ENCODE data around the gene CTDSPL.

GRCh38 chr3:37990527-37990926, 128.8 kb downstream of the CTDSPL start, which contains the start of gene VILL:
- TF ChIP-seq CTCF (IDR thresholded peaks at IDR 0.05; ENCODE audit: control extremely low read depth in 1 of 3, insufficient read depth in 1 of 3, low read depth in 1 of 3, low read length in 3 of 3) (no peak), EZH2 (IDR thresholded peaks at IDR 0.05; ENCODE audit: low read depth, low read length, severe bottlenecking) (no peak), ATF3 (IDR thresholded peaks at IDR 0.05; ENCODE audit: insufficient read depth, low read depth, low read length) (no peak), POLR2A (IDR thresholded peaks at IDR 0.05; ENCODE audit: control extremely low read depth in 1 of 2, low read depth in 2 of 2, low read length in 2 of 2) (no peak), TAF1 (IDR thresholded peaks at IDR 0.05; ENCODE audit: low read depth, low read length) (no peak), CHD1 (IDR thresholded peaks at IDR 0.05; ENCODE audit: low read depth, low read length) (no peak), TAF7 (optimal IDR thresholded peaks at IDR 0.05; ENCODE audit: borderline replicate concordance, low read depth, low read length) (no peak), ATF2 (IDR thresholded peaks at IDR 0.05; ENCODE audit: low read length) (no peak), CEBPB (IDR thresholded peaks at IDR 0.05; ENCODE audit: low read depth, low read length) (no peak), NRF1 (IDR thresholded peaks at IDR 0.05; ENCODE audit: low read depth, low read length) (no peak), BRCA1 (IDR thresholded peaks at IDR 0.05; ENCODE audit: low read depth, low read length) (no peak), CREB1 (IDR thresholded peaks at IDR 0.05) (no peak), SP1 (IDR thresholded peaks at IDR 0.05; ENCODE audit: low read depth, low read length) (no peak), YY1 (IDR thresholded peaks at IDR 0.05; ENCODE audit: low read depth, low read length) (no peak)
